GM21526 (cell line): Measurements from ENCODE around the gene F10.

Experiments used
- ATAC-seq: cut with Tn5 transposase; IDR thresholded peaks from one replicate; pipeline ENCODE4 v1.9.1; 2021; ENCODE audit warnings: moderate library complexity; ENCODE audit not compliant: unreplicated experiment, low FRiP score

The F10 gene

DNA sequence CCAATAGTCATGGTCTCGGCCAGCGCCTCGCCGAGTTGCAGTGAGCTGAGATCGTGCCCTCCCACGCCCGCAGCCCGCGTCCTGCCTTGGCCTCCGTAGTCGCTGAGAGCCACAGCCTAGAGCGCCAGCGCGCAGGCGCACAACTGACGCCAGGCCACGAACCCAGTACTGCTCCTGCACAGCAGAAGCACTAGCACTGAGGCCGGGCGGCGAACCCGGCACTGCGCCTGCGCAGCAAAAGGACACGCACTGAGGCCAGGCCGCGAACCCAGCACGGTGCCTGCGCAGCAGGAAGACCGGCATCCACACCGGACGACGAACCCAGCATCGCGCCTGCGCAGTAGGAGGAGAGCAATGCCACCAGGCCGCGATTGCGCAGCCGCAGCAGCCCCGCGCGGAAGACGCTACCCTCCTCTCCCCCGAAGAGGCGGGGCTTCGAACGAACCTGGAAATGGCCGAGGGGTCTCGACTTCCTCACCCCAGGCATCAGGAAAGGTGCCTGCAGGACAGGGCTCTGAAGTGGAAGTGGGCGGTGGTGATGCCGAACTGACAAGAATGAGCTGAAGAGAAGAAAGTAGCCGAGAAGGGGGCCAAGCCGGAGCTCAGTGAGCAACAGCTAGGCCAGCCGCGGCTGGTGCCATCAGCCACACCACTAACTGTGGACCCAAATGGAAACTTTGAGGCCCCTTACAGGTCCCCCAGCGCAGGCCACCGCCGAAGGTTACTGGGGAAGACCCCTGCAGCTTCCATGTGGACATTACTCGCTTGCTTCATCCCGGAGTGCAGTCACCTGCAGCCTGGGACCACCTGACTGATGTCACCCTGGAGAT is 7.5 kb downstream of the F10 start:
- ATAC-seq, result no peak

GRCh38 chr13:113135281-113135760 is 12.7 kb downstream of the F10 start:
- no peak for ATAC-seq

DNA sequence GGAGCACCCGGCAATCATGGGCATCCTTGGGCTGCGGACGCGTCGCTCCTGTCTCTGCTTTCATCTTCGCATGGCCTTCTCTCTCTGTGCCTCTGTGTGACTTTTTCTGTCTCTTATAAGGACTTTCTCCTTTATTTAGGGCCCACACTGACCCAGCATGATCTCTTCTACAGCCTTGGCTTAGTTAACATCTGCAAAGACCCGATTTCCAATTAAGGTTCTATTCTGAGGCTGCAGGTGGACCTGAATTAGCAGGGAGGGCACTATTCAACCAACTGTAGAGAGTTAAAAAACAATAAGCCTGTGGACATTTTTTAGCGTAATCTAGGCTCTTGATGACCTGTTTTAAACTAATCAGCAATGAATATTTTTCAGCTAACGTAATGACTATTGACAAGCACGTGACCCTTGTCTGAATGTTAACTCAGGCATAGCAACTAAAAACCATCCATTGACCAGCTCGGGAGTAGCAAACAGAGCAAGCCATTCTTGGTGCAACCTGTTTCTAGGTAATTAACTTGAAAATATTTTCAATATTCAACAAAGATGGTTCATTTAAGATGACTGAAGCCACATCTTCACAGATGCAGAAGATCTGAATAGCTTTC is 15.2 kb downstream of the F10 start:
- no peak for ATAC-seq

DNA sequence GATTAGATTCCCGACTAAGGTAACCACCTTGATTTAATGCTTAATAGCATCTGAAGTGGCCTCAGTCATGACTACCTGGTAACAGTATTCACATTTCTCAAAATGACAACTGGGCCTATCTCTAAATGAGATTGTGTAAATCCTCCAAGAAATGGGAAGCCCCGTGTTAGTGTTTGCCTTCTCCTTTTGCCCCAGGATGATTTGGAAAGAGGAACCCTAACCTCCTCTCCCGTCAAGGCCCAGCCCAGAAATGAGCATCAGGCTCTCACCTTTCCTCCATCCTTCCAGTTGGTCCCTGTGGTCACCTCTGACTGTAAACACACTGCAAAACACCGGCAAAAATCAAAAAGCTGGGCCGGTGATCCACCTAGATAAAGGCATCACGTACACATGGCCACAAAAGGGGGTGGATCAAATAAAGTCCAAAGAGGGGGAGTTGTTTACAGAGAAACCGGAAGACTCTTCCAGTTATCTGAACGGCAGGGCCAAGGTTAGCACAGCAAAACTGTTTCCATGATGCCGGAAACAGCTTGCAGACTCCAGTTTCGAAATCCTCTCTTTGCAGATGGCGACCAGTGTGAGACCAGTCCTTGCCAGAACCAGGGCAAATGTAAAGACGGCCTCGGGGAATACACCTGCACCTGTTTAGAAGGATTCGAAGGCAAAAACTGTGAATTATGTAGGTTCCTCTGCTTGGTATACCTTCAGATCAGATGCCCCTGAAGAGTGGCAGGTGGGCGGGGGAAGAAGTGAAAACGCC is 16.4 kb downstream of the F10 start:
- ATAC-seq, result no peak

- ATAC-seq, result no peak
Measured at GRCh38 chr13:113139577-113139976, 17.0 kb downstream of the F10 start.

DNA sequence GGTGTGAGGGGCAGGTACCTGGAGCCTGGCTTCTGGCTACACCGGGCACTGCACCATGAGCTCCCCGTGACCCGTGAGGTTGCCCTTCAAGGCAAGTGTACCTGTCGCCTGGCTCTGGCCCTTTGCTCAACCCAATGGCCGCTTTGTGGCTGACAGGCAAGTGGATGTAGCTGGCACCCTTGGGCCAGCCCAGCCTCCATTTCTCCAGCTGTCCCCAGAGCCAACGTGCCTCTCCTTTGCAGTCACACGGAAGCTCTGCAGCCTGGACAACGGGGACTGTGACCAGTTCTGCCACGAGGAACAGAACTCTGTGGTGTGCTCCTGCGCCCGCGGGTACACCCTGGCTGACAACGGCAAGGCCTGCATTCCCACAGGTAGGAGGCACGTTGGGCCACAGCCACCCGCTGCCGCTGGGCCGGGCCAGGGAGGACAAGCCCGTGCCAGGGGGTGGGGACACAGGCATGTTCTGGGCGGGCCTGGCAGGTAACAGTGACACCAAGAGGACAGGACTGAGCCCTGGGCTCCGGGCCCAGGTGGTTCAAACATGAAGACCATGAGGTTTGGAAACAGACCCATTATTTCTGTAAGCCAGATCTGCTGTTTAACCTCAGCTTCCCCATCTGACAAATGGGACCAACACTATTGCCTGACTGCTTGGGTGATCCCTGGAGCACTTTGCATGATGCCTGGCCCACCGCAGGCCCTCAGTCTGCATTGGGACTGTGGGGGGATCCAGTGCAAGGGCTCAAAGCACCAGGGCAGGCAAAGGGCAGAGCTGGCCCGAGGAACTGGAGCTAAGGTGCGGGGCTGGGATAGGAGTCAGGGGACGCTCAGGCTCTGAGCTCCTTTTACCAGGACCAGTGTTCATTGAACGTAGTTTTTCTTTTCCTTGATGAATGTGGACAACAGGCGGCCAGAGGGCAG is 18.3 kb downstream of the F10 start:
- ATAC-seq, result no peak

GRCh38 chr13:113141601-113141970 is 19.0 kb downstream of the F10 start:
- ATAC-seq, result no peak

DNA sequence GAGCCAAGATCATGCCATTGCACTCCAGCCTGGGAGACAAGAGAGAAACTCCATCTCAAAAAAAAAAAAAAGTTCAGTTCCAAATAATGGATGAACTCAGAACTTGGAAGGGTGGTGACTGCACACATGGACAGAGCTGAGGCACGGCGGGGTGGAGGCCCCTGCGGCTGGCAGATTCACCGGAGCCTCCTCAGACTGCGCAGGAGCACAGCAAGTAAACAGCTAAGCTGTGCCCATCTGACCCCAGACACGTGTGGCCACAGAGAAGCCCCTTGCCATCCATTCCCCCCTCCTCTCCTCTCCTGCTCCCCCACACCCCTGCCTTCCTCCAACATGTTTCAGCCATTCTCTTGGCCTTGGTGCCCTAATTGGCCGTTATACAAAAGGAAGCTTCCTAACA is 20.3 kb downstream of the F10 start:
- no peak for ATAC-seq

DNA sequence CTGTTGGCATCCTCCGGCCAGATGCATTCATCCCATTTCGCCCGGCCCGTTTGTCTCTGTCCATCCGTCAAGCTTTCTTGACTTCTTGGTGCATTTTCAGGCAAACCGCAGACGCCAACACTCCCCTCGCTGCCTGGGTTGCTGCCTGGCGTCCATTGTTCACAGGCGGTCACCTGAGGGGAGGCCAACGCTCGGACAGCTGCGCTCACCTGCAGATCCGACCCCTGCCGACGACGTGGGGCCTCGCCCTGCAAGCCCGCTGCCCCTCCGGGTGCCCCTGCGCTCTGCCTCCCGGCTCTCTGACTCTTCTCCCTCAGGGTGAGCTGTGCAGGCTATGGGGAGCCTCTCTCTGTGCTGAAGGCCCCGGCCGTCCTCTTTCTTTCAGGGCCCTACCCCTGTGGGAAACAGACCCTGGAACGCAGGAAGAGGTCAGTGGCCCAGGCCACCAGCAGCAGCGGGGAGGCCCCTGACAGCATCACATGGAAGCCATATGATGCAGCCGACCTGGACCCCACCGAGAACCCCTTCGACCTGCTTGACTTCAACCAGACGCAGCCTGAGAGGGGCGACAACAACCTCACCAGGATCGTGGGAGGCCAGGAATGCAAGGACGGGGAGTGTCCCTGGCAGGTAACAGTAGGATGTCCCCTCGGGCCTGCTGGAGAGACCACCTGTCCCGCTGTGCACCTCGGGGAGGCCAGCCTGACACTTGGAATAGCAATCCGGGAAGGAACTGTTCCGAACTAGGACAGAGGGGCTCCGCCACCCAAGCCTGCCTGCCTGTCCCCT is 21.1 kb downstream of the F10 start:
- ATAC-seq, result no peak

DNA sequence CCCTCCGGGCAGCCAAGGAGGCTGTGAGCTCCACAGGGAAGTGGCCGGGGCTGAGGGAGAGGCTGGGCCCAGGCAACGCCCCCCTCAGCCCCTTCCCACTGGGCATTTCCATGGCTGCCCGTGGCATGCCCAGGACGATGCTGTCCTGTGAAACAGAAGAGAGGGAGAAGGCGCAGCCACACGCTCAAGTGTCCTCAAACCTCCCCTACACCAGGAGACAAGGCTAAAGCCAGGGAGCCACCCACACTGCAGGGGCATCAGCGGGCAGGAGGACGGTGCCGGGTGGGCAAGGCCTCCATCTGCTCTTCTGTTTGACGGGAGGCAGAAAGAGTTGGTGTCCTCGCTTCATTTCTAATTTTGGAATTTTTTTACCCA is 21.6 kb downstream of the F10 start:
- no peak for ATAC-seq

- no peak for ATAC-seq
Measured at GRCh38 chr13:113145496-113145895, 22.9 kb downstream of the F10 start.

GRCh38 chr13:113145911-113146598 is 23.5 kb downstream of the F10 start:
- ATAC-seq, result no peak

GRCh38 chr13:113146750-113147149 is 24.2 kb downstream of the F10 start:
- ATAC-seq, result no peak

- no peak for ATAC-seq
Measured at GRCh38 chr13:113147206-113147605, 24.6 kb downstream of the F10 start.

- no peak for ATAC-seq
Measured at GRCh38 chr13:113148407-113148806, 25.8 kb downstream of the F10 start.

DNA sequence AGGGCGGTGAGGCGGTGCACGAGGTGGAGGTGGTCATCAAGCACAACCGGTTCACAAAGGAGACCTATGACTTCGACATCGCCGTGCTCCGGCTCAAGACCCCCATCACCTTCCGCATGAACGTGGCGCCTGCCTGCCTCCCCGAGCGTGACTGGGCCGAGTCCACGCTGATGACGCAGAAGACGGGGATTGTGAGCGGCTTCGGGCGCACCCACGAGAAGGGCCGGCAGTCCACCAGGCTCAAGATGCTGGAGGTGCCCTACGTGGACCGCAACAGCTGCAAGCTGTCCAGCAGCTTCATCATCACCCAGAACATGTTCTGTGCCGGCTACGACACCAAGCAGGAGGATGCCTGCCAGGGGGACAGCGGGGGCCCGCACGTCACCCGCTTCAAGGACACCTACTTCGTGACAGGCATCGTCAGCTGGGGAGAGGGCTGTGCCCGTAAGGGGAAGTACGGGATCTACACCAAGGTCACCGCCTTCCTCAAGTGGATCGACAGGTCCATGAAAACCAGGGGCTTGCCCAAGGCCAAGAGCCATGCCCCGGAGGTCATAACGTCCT is 26.4 kb downstream of the F10 start:
- ATAC-seq, result no peak

DNA sequence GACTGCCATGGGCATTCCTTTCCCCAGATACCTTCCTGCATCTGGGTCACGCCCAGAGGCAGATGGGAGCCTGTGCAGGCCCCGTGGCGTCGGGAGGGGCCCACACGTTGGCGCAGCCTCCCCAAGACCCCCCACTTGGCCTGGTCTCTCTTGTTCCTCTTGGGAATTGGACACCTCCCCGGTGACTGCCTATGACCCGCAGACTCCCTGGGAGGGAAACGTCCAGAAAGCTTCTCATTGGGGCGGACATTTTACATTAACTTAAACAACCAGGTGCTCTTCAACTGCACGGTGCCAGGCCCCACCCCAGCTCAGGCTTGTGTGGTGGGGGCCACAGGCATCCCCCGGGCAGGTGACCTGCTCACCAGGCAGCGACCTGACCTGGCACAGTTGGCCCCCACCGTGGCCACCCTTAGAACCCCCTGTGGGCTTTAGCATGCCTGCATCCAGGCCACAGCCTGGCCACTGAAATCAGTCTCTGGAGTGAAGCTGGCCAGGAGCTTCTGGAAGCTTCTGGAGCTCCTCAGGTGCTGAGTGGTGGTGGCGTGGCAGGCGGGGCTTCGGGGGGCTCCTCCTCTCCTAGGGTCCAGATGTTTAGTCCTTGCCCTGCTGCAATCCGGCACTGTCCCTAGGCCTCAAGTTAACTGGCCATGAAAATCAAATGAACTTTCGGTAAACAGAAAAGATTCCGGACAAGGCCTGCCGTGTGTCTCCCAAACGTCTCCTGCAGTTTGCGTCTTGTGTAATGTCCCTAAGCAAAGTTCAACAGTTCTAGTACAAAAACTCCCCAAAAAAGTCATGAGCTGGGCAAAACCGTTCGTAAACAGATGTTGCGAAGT is 27.3 kb downstream of the F10 start:
- ATAC-seq, result no peak
